GM12865 (cell line): Measurements from ENCODE around the gene CACNB4.
A peak's percentile ranks its signal among the peaks of the same experiment; 100 is the strongest.

ENCODE experiments used
- DNase-seq: peaks from one replicate; pipeline ENCODE4 v3.0.0; 2010; ENCODE audit warnings: low read depth
- H3K4me3 ChIP-seq: 2 replicates; pipeline ENCODE4 v1.5.1; 2011; ENCODE audit warnings: mild to moderate bottlenecking, low read depth, low read length, control low read depth
- TF ChIP-seq, protein P1 (sequence below): IDR thresholded peaks from 2 replicates; pipeline ENCODE4 v1.5.1; 2011; ENCODE audit warnings: low read length, control low read depth, low read depth, inconsistent platforms; ENCODE audit not compliant: insufficient read depth; ENCODE audit errors: missing control alignments

The CACNB4 gene

DNA sequence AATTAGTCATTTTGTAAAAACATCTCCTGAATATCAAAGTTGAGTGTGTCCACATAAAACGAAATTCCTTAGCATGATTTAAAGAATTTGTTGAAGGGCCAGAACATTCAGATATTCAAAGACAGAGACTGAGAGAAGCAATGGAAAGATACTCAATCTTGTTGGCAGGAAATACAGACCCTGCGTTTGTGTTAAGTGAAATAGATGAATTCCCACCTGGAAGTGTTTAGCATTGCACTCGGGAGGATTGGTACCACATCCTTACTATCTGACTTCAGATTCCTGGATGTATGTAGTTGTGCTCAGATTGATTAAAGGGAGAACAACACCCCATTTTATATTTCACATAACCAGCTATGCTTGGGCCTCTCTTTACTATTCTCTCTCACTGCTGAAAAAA lies 260.9 kb downstream of the CACNB4 start:
- DNase-seq, result no peak
- no peak overlapping the region for H3K4me3 ChIP-seq
- TF ChIP-seq, protein P1, sequence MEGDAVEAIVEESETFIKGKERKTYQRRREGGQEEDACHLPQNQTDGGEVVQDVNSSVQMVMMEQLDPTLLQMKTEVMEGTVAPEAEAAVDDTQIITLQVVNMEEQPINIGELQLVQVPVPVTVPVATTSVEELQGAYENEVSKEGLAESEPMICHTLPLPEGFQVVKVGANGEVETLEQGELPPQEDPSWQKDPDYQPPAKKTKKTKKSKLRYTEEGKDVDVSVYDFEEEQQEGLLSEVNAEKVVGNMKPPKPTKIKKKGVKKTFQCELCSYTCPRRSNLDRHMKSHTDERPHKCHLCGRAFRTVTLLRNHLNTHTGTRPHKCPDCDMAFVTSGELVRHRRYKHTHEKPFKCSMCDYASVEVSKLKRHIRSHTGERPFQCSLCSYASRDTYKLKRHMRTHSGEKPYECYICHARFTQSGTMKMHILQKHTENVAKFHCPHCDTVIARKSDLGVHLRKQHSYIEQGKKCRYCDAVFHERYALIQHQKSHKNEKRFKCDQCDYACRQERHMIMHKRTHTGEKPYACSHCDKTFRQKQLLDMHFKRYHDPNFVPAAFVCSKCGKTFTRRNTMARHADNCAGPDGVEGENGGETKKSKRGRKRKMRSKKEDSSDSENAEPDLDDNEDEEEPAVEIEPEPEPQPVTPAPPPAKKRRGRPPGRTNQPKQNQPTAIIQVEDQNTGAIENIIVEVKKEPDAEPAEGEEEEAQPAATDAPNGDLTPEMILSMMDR, result no peak

DNA sequence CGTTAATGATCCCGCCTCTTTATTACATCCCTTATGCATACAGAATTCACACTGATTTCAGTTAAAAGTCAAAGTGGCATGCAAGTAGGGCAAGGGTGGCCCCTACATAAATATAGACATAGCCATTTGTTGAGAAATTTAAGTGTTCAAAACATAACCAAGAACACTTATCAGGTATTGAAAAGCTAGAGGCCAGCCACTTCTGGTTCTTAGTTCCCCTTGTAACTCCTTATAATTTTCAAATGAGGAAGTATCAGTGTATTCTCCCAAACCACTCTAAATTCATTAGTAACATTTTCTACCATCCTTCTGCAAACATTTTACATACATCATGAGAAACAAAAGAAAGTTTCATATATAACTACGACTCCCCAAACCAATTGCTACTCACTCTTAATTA lies 264.9 kb downstream of the CACNB4 start:
- no peak overlapping the region for H3K4me3 ChIP-seq
- TF ChIP-seq, protein P1, result no peak
- DNase-seq, result peak; percentile 54

DNA sequence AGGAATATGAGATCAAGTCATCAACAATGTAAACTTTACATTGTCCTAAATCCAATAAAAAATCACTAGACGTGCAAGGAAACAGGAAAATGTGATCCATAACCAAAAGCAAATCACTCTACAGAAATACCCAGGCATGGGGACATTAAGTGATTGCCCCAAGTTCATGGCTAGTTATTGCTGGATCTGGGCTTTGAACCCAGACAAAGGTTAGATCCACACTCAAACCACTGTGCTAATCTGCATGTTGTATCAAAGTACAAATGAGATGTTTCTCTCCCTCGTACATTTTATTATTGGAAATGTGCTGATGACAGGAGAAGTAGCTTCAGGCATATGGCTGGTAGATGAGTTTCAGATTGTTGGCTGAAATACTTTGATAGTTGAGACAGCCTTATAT lies 267.9 kb downstream of the CACNB4 start:
- TF ChIP-seq, protein P1, result no peak
- DNase-seq, result no peak
- no peak overlapping the region for H3K4me3 ChIP-seq

DNA sequence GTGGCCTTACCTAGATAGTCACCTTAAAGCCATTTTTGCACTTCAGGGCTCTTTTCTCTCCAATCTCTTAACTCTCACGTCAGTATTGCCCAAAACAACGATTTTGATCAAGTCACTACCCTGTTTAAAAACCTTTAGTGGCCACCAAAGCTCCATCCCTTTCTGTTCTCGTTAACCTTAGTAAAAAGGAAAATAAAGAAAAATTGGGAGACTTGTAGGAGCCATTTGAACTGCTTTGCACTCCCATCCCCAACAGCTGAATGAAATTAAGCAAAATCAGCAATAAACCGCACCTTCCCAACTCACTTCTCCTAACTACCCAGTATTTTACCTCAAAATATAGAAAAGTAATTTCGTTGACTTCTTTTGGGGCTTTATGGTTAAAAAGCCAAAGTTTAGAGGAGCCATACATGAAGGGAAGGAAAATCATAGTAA lies 269.9 kb downstream of the CACNB4 start:
- H3K4me3 ChIP-seq, result peak overlapping the region; percentile 67
- TF ChIP-seq, protein P1, result no peak
- DNase-seq, result no peak

DNA sequence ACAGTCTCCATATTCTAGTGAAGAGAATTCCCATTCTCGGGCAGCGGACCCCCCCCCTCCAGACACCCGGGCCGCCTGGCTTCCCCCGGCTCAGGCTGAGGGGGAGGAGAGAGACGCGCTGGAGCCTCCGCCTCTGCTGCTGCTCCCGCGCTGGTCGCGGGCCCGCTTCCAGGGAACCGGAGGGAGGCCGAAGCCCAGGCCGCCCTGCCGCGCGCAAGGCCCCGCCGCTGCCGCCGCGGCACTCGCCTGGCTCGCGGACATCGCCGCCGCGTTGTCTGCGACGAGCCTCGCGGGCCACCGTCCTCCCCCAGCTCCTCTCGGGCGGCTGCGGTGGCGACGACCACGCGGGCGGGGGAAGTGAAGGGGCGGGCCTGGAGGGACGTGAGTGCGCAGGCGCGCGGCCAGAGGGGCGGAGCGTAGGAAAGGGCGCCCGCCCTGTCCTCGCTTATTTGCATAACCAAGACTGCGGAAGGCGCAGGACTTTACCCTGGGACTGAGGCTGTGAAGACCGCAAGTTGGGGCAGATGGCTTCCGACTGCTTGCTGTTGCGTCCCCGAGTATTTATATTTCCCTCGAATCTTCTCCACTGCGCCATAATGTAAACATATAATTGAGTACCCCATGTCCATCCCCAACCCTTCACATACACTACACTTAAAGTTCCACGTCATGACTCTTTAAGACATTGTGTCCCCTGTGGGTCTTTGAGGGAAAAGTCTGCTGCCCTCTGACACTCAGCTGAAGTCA lies 270.5 kb downstream of the CACNB4 start, which contains the start of gene ARL5A:
Gene ARL5A, minus strand, starts transcription at position 279 of the 747 bp plus-strand sequence. Its CDS starts 245 bp downstream, at position 34.
- peak; percentile 99 for DNase-seq
- TF ChIP-seq, protein P1, result no peak
- H3K4me3 ChIP-seq, result peak within 1 kb of the TSS; percentile 99

DNA sequence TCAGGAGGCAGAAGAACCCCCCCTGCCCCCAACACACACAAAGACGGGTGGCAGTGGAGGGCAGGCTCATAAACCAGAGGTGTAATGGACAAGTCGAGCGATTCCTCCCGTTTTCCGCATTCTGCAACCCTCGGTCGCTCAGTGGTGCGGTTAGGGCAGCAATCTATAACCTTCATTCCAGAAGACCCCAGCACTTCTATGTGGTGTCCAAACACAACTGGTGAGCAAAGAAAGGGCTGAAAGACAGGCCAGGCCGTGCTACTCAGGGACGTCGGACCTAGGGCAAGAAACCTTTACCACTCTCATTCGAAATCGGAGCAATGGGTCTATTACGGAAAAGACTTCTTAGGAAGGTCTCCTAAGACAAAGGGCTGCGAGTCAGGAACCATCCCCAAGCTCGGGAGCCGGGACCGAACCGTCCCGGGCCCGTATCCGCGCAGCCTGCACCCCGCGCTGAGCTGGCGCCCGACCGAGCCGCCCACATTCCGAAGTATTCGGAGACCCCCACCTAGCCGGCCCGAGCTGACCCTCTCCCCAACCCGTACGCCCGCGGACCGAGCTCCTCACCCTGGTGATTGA lies 271.2 kb downstream of the CACNB4 start:
- TF ChIP-seq, protein P1, result no peak
- peak overlapping the region; percentile 99 for H3K4me3 ChIP-seq
- peak; percentile 48 for DNase-seq
